GM21576 (cell line): Measurements from ENCODE around the gene KRT79.

Experiments used
- ATAC-seq: cut with Tn5 transposase; IDR thresholded peaks from one replicate; pipeline ENCODE4 v1.9.1; 2021; ENCODE audit warnings: mild to moderate bottlenecking, moderate library complexity; ENCODE audit not compliant: unreplicated experiment

Gene KRT79

DNA sequence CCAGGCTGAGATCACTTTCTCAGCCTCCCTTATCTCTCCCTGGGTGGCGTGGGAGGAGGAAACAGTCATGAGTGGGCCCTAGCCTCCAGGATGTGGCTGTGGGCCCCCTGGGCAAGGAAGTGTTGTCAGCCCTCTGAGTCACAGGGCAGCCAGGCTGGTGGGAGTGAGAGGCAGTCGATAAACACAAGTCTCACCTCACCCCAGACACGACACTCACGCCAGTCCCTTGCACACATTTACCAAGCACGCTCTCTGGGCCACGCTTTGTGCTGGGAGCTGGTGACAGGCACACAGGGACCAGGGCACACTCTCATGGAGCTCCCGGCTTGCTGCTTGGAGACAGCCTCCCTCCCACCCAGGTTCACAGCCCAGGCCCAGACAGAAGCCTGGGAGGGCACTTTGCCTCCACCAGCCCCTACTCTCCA lies 1.9 kb upstream of the KRT79 start:
- ATAC-seq: no peak

GRCh38 chr12:52835271-52836041 lies 1.3 kb upstream of the KRT79 start:
- ATAC-seq: no peak

GRCh38 chr12:52834727-52835001 lies 553 bp upstream of the KRT79 start:
- ATAC-seq: no peak

DNA sequence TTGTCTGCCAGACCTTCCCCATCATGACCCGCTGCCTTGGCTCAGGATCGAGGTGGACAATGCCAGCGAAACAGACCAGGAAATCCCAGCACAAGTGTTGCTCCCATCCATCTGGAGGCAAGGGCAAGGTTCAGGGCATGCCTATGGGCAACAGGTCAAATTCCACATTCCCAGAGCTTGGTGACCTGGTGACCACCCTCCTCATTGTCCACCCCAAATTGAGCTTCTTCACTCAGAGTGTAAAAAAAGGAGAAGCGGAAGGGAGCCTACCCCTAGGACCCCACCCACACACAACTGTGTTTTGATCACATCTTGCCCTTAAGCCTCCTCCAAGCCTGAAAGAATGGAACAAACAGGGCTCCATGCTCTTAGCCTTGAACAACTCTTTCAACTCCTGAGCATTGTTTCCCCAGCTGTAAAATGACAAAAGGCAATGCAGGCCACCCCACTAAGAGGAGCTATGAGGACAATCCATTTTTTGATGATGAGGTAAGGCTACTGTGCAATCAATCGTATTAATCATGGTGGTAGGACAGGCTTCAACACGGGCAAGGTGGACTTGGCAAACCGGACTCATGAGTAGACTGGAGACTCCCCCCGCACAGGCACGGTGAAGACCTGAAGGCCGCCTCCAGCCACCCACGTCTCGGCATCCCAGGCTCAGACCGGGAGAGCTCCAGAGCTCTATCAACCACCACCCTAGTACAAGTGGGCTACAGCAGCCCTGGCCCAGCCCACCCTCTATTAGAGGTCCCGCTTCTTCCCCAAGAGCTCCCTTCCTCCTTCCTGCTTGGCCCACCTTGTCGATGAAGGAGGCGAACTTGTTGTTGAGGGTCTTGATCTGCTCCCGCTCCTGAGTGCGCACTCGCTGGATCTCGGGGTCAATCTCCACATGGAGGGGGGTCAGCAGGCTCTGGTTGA lies 866 bp downstream of the KRT79 start:
- ATAC-seq: no peak

DNA sequence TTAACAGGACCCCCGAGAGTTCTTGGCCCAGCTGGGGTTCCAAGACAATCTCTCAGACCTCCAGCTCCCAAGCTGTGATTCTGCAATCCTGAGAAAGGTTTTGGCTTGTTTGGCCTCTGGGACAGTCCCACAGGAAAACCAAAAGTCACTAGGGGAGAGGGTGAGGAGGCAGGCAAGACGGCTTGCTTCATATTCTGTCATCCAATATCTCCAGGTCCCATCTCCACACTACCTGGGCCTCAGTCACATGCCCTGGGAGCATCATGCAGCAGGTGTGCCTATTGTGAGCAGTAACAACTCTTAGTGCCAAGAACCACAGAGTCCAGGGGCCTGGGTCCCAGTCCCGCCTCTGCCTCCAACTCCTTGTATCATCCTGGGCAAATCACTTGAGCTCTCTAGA lies 1.7 kb downstream of the KRT79 start:
- ATAC-seq: no peak

DNA sequence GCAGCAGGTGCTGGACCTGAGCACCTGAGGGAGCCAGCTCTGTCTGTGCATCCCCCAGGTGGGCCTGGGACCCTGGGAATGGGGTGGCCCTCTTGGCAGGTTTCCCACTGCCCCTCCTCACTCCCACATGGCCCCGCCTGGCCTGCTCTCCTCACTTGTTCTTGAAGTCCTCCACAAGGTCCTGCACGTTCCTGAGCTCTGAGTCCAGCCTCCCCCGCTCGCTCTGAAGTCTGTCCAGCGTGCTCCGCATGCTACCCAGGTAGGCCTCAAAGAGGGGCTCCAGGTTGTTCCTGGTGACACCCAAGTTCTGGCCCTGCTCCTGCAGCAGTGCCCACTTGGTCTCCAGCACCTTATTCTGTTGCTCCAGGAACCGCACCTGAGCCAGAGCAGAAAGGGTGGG lies 2.9 kb downstream of the KRT79 start:
- no peak for ATAC-seq

GRCh38 chr12:52829986-52830770 lies 3.9 kb downstream of the KRT79 start:
- no peak for ATAC-seq

DNA sequence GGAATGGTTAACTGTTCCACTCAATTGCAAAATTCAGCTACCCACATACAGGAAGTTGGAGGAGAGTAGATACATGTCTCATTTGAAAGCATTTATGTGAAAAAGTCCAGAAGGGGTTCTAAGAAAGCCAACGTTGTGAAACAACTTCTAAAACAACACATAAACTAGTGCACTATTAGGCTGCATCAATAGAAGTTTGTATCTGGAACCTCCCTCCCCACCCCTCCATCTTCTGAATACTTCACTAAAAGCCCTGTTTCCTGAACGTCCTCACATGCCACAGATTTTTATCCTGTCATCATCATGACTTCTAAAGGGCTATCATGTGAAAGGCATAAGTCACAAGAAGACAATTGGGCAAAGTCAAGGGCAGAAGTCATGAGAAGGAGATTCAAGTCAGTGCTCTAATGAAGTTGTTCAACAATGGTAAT lies 5.5 kb downstream of the KRT79 start:
- ATAC-seq: no peak

DNA sequence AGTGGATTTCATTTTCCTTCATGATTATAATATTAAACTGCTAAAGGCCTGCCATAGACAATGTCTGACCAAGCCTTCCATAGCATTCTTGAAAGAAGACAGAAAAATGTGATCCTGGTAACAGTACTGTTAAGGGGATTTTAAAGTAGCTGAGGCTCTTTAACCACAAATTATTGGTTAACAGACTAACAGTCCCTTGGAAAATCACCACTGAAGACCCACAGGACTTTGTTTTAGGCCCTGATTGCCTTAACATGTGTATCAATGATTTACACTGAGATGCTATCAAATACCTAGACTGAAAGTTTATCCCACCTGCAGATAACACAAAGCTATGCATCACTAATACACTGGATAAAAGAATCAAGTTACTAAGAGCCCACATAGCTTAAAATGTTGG lies 6.0 kb downstream of the KRT79 start:
- no peak for ATAC-seq

DNA sequence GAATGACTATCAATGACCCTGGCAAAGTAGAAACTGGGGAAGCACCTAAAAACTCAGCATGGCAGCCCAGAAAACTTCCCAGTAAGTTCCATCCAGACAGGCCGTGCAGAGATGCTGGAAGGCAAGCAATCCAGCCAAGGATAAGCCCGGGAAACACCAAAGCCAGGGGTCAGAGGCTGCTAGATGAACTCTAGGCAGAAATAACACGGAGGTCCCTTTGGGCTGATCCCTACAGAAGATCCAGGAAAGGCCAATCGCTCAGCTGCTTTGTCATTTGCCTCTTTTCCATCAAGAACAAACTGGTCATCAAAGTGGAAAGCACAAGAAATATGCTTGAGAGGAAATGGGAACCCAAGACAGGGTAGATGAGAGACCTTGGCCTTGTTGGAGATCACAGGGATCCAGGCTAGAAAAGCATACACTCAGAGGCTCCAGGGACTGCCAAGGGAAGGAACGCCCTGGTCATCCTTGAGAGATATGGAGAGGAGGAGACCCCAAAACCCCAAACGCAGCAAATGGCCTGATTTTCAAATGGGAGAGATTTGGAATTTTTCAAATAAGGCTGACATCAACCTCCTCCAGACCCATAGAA lies 6.5 kb downstream of the KRT79 start:
- ATAC-seq: no peak

GRCh38 chr12:52826611-52827498 lies 7.3 kb downstream of the KRT79 start:
- no peak for ATAC-seq

- ATAC-seq: no peak
Measured at GRCh38 chr12:52825961-52826360, 8.2 kb downstream of the KRT79 start.

GRCh38 chr12:52824741-52825410 lies 9.2 kb downstream of the KRT79 start:
- no peak for ATAC-seq

DNA sequence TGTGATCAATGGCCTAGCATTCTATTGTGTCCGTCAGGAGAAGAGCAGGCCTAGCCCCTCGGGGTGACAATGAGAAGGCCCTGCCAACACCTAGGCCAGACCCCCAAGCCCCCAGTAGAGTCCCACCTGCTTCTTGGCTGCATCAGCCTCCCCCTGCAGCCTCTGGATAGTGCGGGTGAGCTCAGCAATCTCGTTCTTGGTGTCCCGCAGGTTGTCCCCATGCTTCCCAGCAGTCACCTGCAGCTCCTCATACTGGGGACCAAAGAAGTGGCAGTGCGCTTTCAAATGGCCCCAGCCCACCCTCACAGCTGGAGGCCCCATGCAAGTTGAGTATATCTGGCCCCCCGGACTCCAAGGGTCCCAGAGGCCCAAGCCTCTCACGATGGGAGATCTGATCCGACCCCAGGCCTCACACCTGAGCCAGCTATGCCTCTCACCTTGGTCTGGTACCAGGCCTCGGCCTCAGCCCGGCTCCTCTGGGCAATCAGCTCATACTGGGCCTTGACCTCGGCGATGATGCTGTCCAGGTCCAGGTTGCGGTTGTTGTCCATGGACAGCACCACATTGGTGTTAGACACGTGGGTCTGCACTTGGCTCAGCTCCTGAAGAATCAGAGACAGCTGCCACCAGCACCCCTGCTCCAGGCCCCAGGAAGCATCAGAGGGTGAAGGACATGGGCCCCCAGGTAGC lies 10.2 kb downstream of the KRT79 start:
- no peak for ATAC-seq

DNA sequence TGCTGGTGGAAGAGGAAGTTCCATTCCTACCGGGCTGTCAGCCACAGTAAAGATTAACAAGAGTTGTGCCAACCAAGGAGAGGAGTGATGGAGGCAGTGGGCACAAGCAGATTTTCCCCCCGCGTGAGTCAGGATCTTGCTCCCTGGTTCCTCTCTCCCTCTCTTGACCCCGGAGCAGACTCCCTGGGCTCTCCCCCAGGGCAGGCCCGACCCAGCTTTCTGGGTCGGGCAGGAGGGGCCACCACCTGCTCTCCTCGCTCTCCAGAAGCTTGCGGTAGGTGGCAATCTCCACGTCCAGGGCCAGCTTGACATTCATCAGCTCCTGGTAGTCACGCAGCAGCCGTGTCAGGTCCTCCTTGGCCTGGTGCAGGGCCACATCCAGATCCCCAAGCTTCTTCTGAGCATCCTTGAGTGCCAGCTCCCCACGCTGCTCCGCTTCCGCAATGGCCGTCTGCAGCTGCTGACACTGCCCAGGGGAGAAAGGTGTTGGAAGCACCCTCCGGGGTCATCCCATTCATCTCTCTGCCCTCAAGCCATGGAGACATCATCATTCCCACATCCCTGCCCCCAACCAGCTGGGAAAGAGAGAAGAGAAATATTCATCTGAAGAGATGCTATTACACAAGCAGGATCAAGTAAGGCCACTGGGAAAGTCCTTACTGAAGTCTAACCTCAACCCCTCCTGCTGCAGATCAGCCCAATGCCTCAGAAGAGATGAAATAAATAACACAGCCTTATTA lies 11.2 kb downstream of the KRT79 start:
- ATAC-seq: no peak

DNA sequence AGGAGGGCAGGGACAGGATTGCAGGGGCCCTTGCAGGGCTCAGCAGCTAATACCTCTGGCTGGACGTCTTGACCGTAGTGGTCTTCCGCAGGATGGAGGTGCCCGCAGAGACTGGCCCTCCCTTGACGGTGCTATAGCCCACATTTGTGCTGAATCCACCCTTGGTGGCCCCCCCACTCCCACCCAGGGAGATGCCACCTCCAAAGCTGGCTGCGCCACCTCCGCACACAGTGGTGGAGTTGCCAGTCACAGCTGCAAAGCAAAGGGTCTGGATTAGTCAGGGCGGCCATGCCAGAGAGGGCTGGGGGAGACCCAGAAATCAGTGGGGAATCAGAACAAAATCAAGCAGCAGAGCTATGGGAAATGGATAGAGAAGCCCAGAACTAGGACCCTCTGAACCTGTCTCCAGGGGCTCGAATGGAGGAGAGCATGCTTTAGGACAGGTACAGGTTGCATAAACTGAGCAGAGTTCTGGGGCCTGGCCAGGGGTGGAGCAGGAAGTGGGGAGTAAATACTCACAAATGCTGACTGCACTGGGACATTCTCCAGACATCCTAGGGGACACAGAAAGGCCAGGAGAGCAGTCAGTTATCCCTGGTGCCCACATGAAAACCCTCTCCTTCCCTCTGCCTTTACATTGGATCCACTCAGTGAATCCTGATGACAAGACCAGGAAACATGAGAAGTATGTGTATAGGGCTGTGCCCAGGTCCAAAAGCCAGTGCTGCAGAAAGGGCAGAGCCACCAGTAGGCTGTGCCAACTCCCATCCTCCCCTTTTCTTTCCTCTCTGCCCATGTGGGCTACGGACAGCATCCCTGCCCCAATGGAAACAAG lies 12.1 kb downstream of the KRT79 start:
- no peak for ATAC-seq

GRCh38 chr12:52821071-52821730 lies 12.9 kb downstream of the KRT79 start:
- ATAC-seq: no peak
